HepG2 (cell line): Measurements from ENCODE around the gene TRIM15. TPM values are rescaled to one million over a fixed set of nuclear protein-coding genes. Genes with fewer than 3 reads are reported as not detected.

Experiments
- ATAC-seq: fragments of 200-7000 bp; cut with Tn5 transposase; 3 replicates; pipeline ENCODE4 v1.9.1; 2020; ENCODE audit warnings: mild to moderate bottlenecking, moderate library complexity
- BruUV-seq: library from RNA; stranded (reverse); fragments of 400-500 nt; replicated peaks from 2 replicates; lab custom pipeline; 2021; lab: Mats Ljungman, UMichigan
- CTCF ChIA-PET: fragments of 300-600 bp; formaldehyde crosslinking; extraction: SDS; loops from one replicate; lab custom pipeline; 2021; ENCODE audit warnings: low total read pairs, inconsistent platforms, low intra/inter-chr PET ratio; lab: Yijun Ruan, JAX
- POLR2A ChIA-PET: fragments of 350-600 bp; sonication (Branson Sonifier 250); formaldehyde crosslinking; loops from one replicate; lab custom pipeline; 2020; ENCODE audit warnings: antibody characterized with exemption, inconsistent platforms; lab: Yijun Ruan, JAX
- DNase-seq: peaks from one replicate; pipeline ENCODE4 v3.0.0-alpha.2; 2015; ENCODE audit warnings: low spot score
- FAIRE-seq: peaks from 3 replicates; lab custom pipeline; 2011; peaks lifted over from hg19 to GRCh38; lab: Jason Lieb, UNC
- H2AFZ ChIP-seq: one replicate; pipeline ENCODE4 v1.6.1; 2011; ENCODE audit warnings: low read length, inconsistent platforms
- H3K27ac ChIP-seq: fragments of 300-600 bp; 3 replicates; pipeline ENCODE4 v1.8.0; 2011; ENCODE audit warnings: mixed run types, mild to moderate bottlenecking, mixed read lengths, low read length, inconsistent platforms; ENCODE audit not compliant: insufficient read depth; ENCODE audit errors: extremely low read length
- H3K27me3 ChIP-seq, 2 experiments: fragments of 200-600 bp in 1 of 2; 2 replicates in 1 of 2; 3 replicates in 1 of 2; pipeline versions ENCODE4 v1.6.0 to v1.8.0; 2011; ENCODE audit warnings: low read length in 2 of 2, mild to moderate bottlenecking in 2 of 2, moderate library complexity in 2 of 2, inconsistent platforms in 1 of 2; ENCODE audit not compliant: insufficient read depth in 2 of 2, control insufficient read depth in 1 of 2
- H3K36me3 ChIP-seq, 2 experiments: fragments of 200-600 bp in 1 of 2; replicated peaks in 1 of 2; 2 replicates in 1 of 2; 3 replicates in 1 of 2; pipeline versions ENCODE4 v1.5.1 to v1.8.0; 2011; ENCODE audit warnings: low read length in 2 of 2, inconsistent platforms in 1 of 2; ENCODE audit not compliant: insufficient read depth in 2 of 2, control insufficient read depth in 1 of 2
- H3K4me1 ChIP-seq: 2 replicates; pipeline ENCODE4 v1.5.1; 2012; ENCODE audit warnings: low read length, inconsistent platforms; ENCODE audit not compliant: insufficient read depth
- H3K4me2 ChIP-seq: 2 replicates; pipeline ENCODE4 v1.6.0; 2011; ENCODE audit warnings: low read depth, low read length, inconsistent platforms
- H3K4me3 ChIP-seq, 3 experiments: fragments of 200-600 bp in 1 of 3; sonication (generic), shearing (Covaris generic) in 1 of 3; replicated peaks in 1 of 3; 2 replicates each; pipeline ENCODE4 v1.5.1; 2011 to 2016; ENCODE audit warnings: low read length in 3 of 3, inconsistent platforms in 2 of 3, low read depth in 2 of 3, mild to moderate bottlenecking in 2 of 3, control low read depth in 1 of 3, mixed read lengths in 1 of 3; ENCODE audit not compliant: insufficient read depth in 1 of 3
- H3K79me2 ChIP-seq: one replicate; pipeline ENCODE4 v1.6.1; 2011; ENCODE audit warnings: low read length, inconsistent platforms; ENCODE audit not compliant: insufficient read depth
- H3K9ac ChIP-seq: 2 replicates; pipeline ENCODE4 v1.6.0; 2011; ENCODE audit warnings: mild to moderate bottlenecking, low read depth, low read length, inconsistent platforms; ENCODE audit not compliant: insufficient read depth
- H3K9me3 ChIP-seq: 2 replicates; pipeline ENCODE4 v1.5.1; 2012; ENCODE audit warnings: mild to moderate bottlenecking, low read length
- H4K20me1 ChIP-seq: 2 replicates; pipeline ENCODE4 v1.6.0; 2011; ENCODE audit warnings: inconsistent platforms, mild to moderate bottlenecking, low read length, moderate library complexity; ENCODE audit not compliant: insufficient read depth
- HNRNPK ChIP-seq: fragments of 200-400 bp; formaldehyde crosslinking; IDR thresholded peaks from 2 replicates; pipeline ENCODE4 v1.6.1; 2018; ENCODE audit warnings: low read length, low read depth, moderate library complexity, mild to moderate bottlenecking; ENCODE audit not compliant: poor library complexity, severe bottlenecking
- ZBTB38 ChIP-seq: sonication (generic); formaldehyde crosslinking; IDR thresholded peaks from 2 replicates; pipeline ENCODE4 v1.5.1; 2020; ENCODE audit warnings: mild to moderate bottlenecking, missing genetic modification reagents
- ZMYM2 ChIP-seq: sonication (generic); formaldehyde crosslinking; IDR thresholded peaks from 2 replicates; pipeline ENCODE4 v1.8.0; 2022; ENCODE audit warnings: mild to moderate bottlenecking, missing genetic modification reagents
- ZNF30 ChIP-seq: sonication (generic); formaldehyde crosslinking; IDR thresholded peaks from 2 replicates; pipeline ENCODE4 v1.5.0; 2020; ENCODE audit warnings: mild to moderate bottlenecking, missing genetic modification reagents
- ZNF850 ChIP-seq: sonication (generic); formaldehyde crosslinking; conservative IDR thresholded peaks from 2 replicates; pipeline ENCODE4 v1.9.0; 2021; ENCODE audit warnings: mild to moderate bottlenecking, missing genetic modification reagents
- WGBS: methylation state at CpG from one replicate; pipeline ENCODE4 v1.1.6; 2017; ENCODE audit warnings: low lambda C conversion rate; 5-methylcytosine and 5-hydroxymethylcytosine counted together
- in situ Hi-C: cut with HindIII; loops from 2 replicates; pipeline ENCODE4 v1.10.0; 2017; ENCODE audit warnings: low pct_unique_long_range_greater_than_20kb; ENCODE audit not compliant: extremely low pct_ligation_motif_present
- intact Hi-C: fragments of 100-400 bp; cut with micrococcal nuclease; formaldehyde crosslinking; loops from one replicate; pipeline ENCODE4 v1.10.0; 2022; ENCODE audit not compliant: unreplicated experiment
- polyA plus RNA-seq, 8 experiments: library from polyadenylated mRNA; depleted of rRNA in 3 of 8; stranded (reverse) in 7 of 8; unstranded in 1 of 8; fragments of >200 nt; fragmentation: Illumina TruSeq in 4 of 8; extraction: Trizol in 4 of 8; gene quantifications; 2 replicates each; pipeline versions ENCODE4 v1.2.1 to v1.2.3, GENCODE V29; 2011 to 2016; ENCODE audit warnings: low read depth in 4 of 8, missing spikeins in 1 of 8, mixed read lengths in 1 of 8; ENCODE audit not compliant: insufficient read depth in 1 of 8
- total RNA-seq, 5 experiments: library from RNA; depleted of rRNA; stranded (reverse); fragments of >200 nt; fragmentation: Illumina TruSeq; extraction: Trizol; gene quantifications; 2 replicates each; pipeline ENCODE4 v1.2.3, GENCODE V29; 2016; ENCODE audit warnings: low read depth in 1 of 5
- TF ChIP-seq, protein P1 (sequence below), 2 experiments: fragments of 450-650 bp in 1 of 2; sonication (generic) in 1 of 2; formaldehyde crosslinking; IDR thresholded peaks; 2 replicates each; pipeline versions ENCODE4 v1.5.0 to v1.8.0; 2020 to 2022; ENCODE audit warnings: mild to moderate bottlenecking in 1 of 2, missing genetic modification reagents in 1 of 2
- TF ChIP-seq, protein P2 (sequence below): fragments of 450-650 bp; IDR thresholded peaks from 2 replicates; pipeline ENCODE4 v1.6.1; 2016

Gene TRIM15
- total and polyA plus RNA-seq, 2 of the 13 experiments (the other 11 are each of a cell fraction or from before 2014, with no cell fraction given): 35.1 to 38.2 TPM

DNA sequence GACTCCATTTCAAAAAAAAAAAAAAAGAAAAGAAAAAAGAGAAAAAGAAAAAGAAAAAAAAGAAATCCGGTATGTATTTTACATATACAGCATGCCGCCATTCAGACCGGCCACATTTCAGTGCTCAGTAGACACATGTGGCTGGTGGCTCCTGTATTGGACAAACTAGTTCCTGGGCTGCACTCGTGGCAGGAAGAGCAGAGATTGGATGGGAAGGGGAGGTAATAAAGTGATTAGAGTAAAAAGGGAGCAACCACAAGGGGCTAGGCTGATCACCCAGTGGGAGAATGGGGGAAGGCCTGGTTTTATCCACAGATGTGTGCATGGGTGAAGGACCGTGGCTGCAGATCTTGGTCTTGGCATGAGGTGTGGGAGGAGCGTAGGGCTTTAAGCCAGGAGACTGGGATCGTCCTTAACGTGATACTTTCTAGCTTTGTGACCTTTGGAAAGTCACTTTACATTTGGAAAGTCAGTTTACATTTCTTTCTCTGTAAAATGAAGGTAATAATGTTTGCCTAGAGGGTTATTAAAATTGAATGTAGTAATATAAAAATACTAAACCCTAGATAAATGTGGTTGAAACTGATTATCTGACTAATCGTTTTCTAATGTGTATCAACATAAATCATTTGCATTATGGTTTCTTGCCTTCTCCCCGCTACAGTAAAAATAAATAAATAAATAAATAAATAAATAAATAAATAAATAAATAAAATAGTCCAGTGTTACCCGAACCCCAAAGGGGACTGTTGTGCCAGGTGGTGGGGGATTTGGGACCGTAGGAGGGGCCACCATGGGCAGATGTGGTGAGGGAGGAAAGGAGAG lies 869 bp upstream of the TRIM15 start:
- H3K4me2 ChIP-seq: peak overlapping the region; percentile 86
- CTCF ChIA-PET: no interaction called here
- FAIRE-seq (no peak), ATAC-seq (no peak), DNase-seq (no peak)
- H3K4me3 ChIP-seq: peak overlapping the region; percentile 90 to 95 (median 92)
- H2AFZ ChIP-seq: no peak overlapping the region
- H3K9ac ChIP-seq: peak overlapping the region; percentile 81
- TF ChIP-seq, protein P1, sequence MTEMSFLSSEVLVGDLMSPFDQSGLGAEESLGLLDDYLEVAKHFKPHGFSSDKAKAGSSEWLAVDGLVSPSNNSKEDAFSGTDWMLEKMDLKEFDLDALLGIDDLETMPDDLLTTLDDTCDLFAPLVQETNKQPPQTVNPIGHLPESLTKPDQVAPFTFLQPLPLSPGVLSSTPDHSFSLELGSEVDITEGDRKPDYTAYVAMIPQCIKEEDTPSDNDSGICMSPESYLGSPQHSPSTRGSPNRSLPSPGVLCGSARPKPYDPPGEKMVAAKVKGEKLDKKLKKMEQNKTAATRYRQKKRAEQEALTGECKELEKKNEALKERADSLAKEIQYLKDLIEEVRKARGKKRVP (CRISPR knock-in tag; IDR thresholded peaks at IDR 0.05): 0 out of 4 replicates have a peak, but pooled peaks of 1 of the 2 experiments have one; percentile 16
- peak; percentile 51; the same call in 1 of the 2 replicates for TF ChIP-seq ZBTB38 (CRISPR knock-in tag)
- TF ChIP-seq ZMYM2: peak; percentile 16; the same call in 1 of the 2 replicates
- TF ChIP-seq ZNF30: no peak
- peak; percentile 23 for TF ChIP-seq HNRNPK
- TF ChIP-seq, protein P2, sequence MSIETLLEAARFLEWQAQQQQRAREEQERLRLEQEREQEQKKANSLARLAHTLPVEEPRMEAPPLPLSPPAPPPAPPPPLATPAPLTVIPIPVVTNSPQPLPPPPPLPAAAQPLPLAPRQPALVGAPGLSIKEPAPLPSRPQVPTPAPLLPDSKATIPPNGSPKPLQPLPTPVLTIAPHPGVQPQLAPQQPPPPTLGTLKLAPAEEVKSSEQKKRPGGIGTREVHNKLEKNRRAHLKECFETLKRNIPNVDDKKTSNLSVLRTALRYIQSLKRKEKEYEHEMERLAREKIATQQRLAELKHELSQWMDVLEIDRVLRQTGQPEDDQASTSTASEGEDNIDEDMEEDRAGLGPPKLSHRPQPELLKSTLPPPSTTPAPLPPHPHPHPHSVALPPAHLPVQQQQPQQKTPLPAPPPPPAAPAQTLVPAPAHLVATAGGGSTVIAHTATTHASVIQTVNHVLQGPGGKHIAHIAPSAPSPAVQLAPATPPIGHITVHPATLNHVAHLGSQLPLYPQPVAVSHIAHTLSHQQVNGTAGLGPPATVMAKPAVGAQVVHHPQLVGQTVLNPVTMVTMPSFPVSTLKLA: 0 out of 2 replicates have a peak, but pooled peaks have one; percentile 18
- TF ChIP-seq ZNF850 (CRISPR knock-in tag): no peak
- peaks cover 36% of the 10 kb centered on the region for H3K79me2 ChIP-seq
- H3K27ac ChIP-seq: peak overlapping the region; percentile 87
- H3K9me3 ChIP-seq: no peaks in the 10 kb centered on the region
- no peaks in the 10 kb centered on the region; the same call in 1 of the 2 replicates for H4K20me1 ChIP-seq
- BruUV-seq: TSS peak; percentile 79
- peaks cover 55% of the 10 kb centered on the region for H3K4me1 ChIP-seq
- H3K27me3 ChIP-seq: peaks cover 0 to 3% of the 10 kb centered on the region in 2 experiments; a peak in 1 of 5 replicates
- intact Hi-C loops: loop anchor here (1.0 kb wide), 2 partner anchors 28 to 59 kb away; no protein-coding TSS in a partner anchor
- in situ Hi-C loops: no loop called here
- POLR2A ChIA-PET: interaction anchor here (1.4 to 3.3 kb wide), 4 partner anchors 28 to 96 kb away, joined by 4 to 26 read pairs (median 15); partner anchors contain the start of gene TRIM40
- WGBS: 56% methylated on average over 12 of the region's 12 CpGs
- H3K36me3 ChIP-seq: peaks cover 7 to 8% of the 10 kb centered on the region in 2 experiments
